Fibroblast of the aortic adventitia (primary cell): ENCODE measurements around the gene EVI5. TPM values are rescaled to one million over a fixed set of nuclear protein-coding genes. Genes with fewer than 3 reads are reported as not detected.

Source experiments
- DNase-seq: peaks from one replicate; pipeline ENCODE4 v3.0.0-alpha.2; 2010; ENCODE audit warnings: low read depth
- H3K4me3 ChIP-seq: 2 replicates; pipeline ENCODE4 v1.5.1; 2011; ENCODE audit warnings: low read depth, mild to moderate bottlenecking, control low read depth, low read length, moderate library complexity
- small RNA-seq: library from RNA; depleted of rRNA; stranded (forward); fragments of <200 nt; gene quantifications from one replicate; pipeline ENCODE3, GENCODE V24; 2012
- total RNA-seq: library from RNA; depleted of rRNA; stranded (reverse); fragments of >200 nt; gene quantifications from 2 replicates; pipeline ENCODE4 v1.2.3, GENCODE V29; 2012; ENCODE audit warnings: low replicate concordance
- TF ChIP-seq, protein P1 (sequence below): IDR thresholded peaks from 2 replicates; pipeline ENCODE4 v1.5.1; 2011; ENCODE audit warnings: mild to moderate bottlenecking, low read length, control low read depth, inconsistent platforms; ENCODE audit not compliant: insufficient read depth

EVI5 gene
- total RNA-seq, 1 donor = 55.3 TPM

DNA sequence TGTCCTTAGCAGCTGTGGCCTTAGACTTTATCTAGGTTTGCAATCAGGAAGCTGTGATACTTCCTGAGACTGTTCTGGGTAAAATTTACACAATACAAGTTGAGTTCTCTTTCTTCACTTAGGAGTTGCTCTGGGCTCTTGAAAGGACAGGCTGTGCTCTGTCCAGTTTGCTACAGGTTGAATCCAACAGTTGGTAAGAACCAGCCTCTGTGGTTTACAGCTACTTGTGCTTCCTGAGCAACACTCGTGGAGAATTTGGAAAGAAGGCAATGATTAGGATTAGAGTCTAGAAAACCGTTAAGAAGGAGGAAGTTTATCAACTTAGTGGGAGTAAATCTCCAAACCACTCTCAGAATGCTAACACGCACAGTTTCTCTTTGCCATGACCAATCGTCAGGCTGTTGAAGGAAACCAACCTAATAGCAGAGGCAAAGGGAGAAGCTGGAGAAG, 325.0 kb downstream of the EVI5 start:
- TF ChIP-seq, protein P1, sequence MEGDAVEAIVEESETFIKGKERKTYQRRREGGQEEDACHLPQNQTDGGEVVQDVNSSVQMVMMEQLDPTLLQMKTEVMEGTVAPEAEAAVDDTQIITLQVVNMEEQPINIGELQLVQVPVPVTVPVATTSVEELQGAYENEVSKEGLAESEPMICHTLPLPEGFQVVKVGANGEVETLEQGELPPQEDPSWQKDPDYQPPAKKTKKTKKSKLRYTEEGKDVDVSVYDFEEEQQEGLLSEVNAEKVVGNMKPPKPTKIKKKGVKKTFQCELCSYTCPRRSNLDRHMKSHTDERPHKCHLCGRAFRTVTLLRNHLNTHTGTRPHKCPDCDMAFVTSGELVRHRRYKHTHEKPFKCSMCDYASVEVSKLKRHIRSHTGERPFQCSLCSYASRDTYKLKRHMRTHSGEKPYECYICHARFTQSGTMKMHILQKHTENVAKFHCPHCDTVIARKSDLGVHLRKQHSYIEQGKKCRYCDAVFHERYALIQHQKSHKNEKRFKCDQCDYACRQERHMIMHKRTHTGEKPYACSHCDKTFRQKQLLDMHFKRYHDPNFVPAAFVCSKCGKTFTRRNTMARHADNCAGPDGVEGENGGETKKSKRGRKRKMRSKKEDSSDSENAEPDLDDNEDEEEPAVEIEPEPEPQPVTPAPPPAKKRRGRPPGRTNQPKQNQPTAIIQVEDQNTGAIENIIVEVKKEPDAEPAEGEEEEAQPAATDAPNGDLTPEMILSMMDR = no peak
- H3K4me3 ChIP-seq = no peak overlapping the region
- no peak for DNase-seq

Small RNA genes within 50 kb of the gene (small RNA-seq; reads per million reads assigned to genes)
- gene AC104332.2 = not detected
- not detected for gene RNU4-59P

Other genes with a start within 250 kb of the EVI5 start
- 935 and 1,772 TPM in 2 replicates for gene RPL5, start 46.9 kb upstream of the EVI5 start, total RNA-seq
- gene DIPK1A, start 176.4 kb upstream of the EVI5 start, total RNA-seq = 17.1 and 19.0 TPM in 2 replicates